SU-DHL-6 (cell line): ENCODE results near the gene CRADD.

Experiments
- EZH2phosphoT487 ChIP-seq: fragments of 200-600 bp; sonication (generic), shearing (Covaris generic); conservative IDR thresholded peaks from 2 replicates; pipeline ENCODE4 v1.6.1; 2018; ENCODE audit warnings: mild to moderate bottlenecking, antibody characterized with exemption, low read length, moderate library complexity, mixed read lengths
- TF ChIP-seq, protein P1 (sequence below): fragments of 200-600 bp; sonication (generic); IDR thresholded peaks from one replicate; pipeline ENCODE4 v1.5.1; 2017; ENCODE audit warnings: antibody characterized with exemption, mild to moderate bottlenecking, low read length, moderate library complexity; ENCODE audit not compliant: insufficient read depth, poor library complexity, severe bottlenecking

DNA sequence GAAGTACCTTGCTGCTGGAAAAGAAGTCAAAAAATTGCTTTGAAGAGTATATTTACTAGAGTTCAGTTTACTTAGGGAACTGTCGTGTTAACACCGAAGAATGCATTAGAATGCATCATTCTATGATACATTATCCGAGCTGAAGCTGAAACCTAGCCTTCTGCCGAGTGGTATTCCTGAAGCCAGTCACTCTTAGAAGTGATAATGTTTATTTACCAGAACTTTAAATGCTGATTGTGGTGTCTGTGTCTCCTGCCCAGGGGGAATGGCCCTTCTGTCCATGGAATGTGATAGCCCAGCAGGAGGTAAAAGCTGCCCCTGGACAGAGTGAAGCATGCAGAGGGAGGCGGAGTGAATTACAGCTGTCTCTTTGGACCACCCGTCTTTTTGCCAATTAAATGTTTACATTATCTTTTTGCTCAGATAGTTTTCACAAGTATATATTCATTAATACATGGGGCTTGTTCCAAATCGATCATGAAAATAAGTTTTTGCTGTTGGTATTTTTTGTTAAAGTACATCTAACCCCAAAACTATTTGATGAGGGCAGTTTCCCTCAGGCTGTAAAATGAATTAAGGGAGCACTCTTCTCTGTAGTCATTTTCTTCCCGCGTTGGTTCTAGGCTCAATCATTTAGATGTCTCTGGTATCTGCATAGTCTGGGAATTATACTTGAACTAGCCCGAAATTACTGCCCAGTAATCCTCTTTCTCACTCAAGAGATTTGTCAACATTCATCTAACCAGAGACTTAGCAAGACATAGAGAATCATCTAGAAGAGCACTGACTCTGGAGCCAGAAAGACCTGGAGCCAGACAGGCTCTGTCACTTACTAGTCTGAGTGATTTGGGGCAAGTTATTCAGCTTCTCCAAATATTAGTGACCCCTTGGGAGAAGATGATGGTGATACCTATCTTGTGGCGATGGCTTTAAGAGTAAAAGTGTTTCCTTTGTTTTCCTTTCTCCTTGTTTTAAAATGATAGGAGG, 147.6 kb downstream of the CRADD start:
- TF ChIP-seq, protein P1, sequence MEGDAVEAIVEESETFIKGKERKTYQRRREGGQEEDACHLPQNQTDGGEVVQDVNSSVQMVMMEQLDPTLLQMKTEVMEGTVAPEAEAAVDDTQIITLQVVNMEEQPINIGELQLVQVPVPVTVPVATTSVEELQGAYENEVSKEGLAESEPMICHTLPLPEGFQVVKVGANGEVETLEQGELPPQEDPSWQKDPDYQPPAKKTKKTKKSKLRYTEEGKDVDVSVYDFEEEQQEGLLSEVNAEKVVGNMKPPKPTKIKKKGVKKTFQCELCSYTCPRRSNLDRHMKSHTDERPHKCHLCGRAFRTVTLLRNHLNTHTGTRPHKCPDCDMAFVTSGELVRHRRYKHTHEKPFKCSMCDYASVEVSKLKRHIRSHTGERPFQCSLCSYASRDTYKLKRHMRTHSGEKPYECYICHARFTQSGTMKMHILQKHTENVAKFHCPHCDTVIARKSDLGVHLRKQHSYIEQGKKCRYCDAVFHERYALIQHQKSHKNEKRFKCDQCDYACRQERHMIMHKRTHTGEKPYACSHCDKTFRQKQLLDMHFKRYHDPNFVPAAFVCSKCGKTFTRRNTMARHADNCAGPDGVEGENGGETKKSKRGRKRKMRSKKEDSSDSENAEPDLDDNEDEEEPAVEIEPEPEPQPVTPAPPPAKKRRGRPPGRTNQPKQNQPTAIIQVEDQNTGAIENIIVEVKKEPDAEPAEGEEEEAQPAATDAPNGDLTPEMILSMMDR: no peak
- TF ChIP-seq EZH2phosphoT487: no peak
